DMS153 treated with DMSO at 0.1 percent for 48 hours (cell line): ENCODE measurements around the gene STAT2.
"Not testable (repeated sequence)": the region's sequence is repeated elsewhere in the genome, so short reads cannot be mapped to it uniquely, and the experiment has no call there.

Experiments
- DNase-seq: peaks from one replicate; lab custom pipeline; 2025; ENCODE audit not compliant: unreplicated experiment; lab: John Stamatoyannopoulos, UW

The STAT2 gene

GRCh38 chr12:56362130-56363059 is 2.5 kb upstream of the STAT2 start, which contains the start of gene APOF:
TSS of gene APOF (minus strand) at chr12:56362857. CDS start at chr12:56362745, 112 bp downstream.
- no peak for DNase-seq

- no peak for DNase-seq
Measured at GRCh38 chr12:56361487-56362129, 1.7 kb upstream of the STAT2 start.

- no peak for DNase-seq
Measured at GRCh38 chr12:56358836-56359532, 923 bp downstream of the STAT2 start.

GRCh38 chr12:56351325-56351724 is 8.6 kb downstream of the STAT2 start:
- DNase-seq: no peak

- no peak for DNase-seq
Measured at GRCh38 chr12:56350662-56351061, 9.2 kb downstream of the STAT2 start.

GRCh38 chr12:56348776-56349175 is 11.1 kb downstream of the STAT2 start:
- DNase-seq: no peak

GRCh38 chr12:56347255-56347654 is 12.7 kb downstream of the STAT2 start:
- DNase-seq: not testable (repeated sequence)

GRCh38 chr12:56346675-56347074 is 13.2 kb downstream of the STAT2 start:
- DNase-seq: no peak

GRCh38 chr12:56342290-56342689 is 17.6 kb downstream of the STAT2 start:
- not testable (repeated sequence) for DNase-seq

GRCh38 chr12:56341616-56342015 is 18.3 kb downstream of the STAT2 start:
- no peak for DNase-seq

GRCh38 chr12:56339158-56339422 is 20.8 kb downstream of the STAT2 start:
- no peak for DNase-seq

GRCh38 chr12:56338308-56339157 is 21.4 kb downstream of the STAT2 start, which contains the start of gene IL23A:
TSS of gene IL23A (plus strand) at chr12:56338884. CDS start at chr12:56339045, 161 bp downstream.
- DNase-seq: peak; percentile 14

- DNase-seq: no peak
Measured at GRCh38 chr12:56337753-56338251, 22.1 kb downstream of the STAT2 start.

- no peak for DNase-seq
Measured at GRCh38 chr12:56336361-56337167, 23.3 kb downstream of the STAT2 start.

GRCh38 chr12:56335527-56335926 is 24.4 kb downstream of the STAT2 start:
- DNase-seq: not testable (repeated sequence)

- DNase-seq: no peak
Measured at GRCh38 chr12:56334490-56334793, 25.5 kb downstream of the STAT2 start.

- peak; percentile 93 for DNase-seq
Measured at GRCh38 chr12:56333679-56334489, 26.0 kb downstream of the STAT2 start, which contains the start of gene PAN2. TSS of gene PAN2 (minus strand) at chr12:56334000. CDS start at chr12:56333094, 906 bp downstream.

GRCh38 chr12:56333197-56333678 is 26.7 kb downstream of the STAT2 start:
- no peak for DNase-seq
